K562 (cell line): ENCODE results near the gene ATP7B.

Experiments used
- CREM ChIP-seq: IDR thresholded peaks from 2 replicates; pipeline ENCODE4 v1.6.1; 2014; ENCODE audit warnings: antibody characterized with exemption, low read depth
- EZH2 ChIP-seq: IDR thresholded peaks from 2 replicates; pipeline ENCODE4 v1.6.1; 2012; ENCODE audit warnings: low read depth, mild to moderate bottlenecking, inconsistent platforms, low read length, borderline replicate concordance
- KAT2B ChIP-seq: IDR thresholded peaks from one replicate; pipeline ENCODE4 v1.6.1; 2012; ENCODE audit warnings: low read depth, mild to moderate bottlenecking, control low read depth, inconsistent platforms, low read length, moderate library complexity
- MXD1 ChIP-seq: fragments of 250-450 bp; sonication (Bioruptor Pico); IDR thresholded peaks from 2 replicates; pipeline ENCODE4 v1.8.0; 2021; ENCODE audit warnings: borderline replicate concordance, mild to moderate bottlenecking, moderate library complexity; ENCODE audit not compliant: poor library complexity, severe bottlenecking
- NCOR1 ChIP-seq: fragments of 450-650 bp; IDR thresholded peaks from 2 replicates; pipeline ENCODE4 v1.6.1; 2016; ENCODE audit warnings: mild to moderate bottlenecking, moderate library complexity
- NR3C1 ChIP-seq: sonication (generic); formaldehyde crosslinking; IDR thresholded peaks from 2 replicates; pipeline ENCODE4 v1.8.1; 2022; ENCODE audit warnings: missing genetic modification reagents
- YBX1 ChIP-seq: fragments of 450-650 bp; IDR thresholded peaks from 2 replicates; pipeline ENCODE4 v1.7.1; 2016; ENCODE audit warnings: mild to moderate bottlenecking

- TF ChIP-seq MXD1 (CRISPR knock-in tag): no peak
- TF ChIP-seq KAT2B: no peak
- no peak for TF ChIP-seq NR3C1 (CRISPR knock-in tag)
- no peak for TF ChIP-seq EZH2
- no peak for TF ChIP-seq YBX1
- no peak for TF ChIP-seq NCOR1
- no peak for TF ChIP-seq CREM
Measured at GRCh38 chr13:51960766-51961165, 50.5 kb downstream of the ATP7B start.
